Stimulated activated CD4-positive, alpha-beta T cell treated with anti-CD3 and anti-CD28 coated beads, Interleukin-1b, Interleukin-23, amount 100 ng/mL, for 4 hours (primary cell): ENCODE results near the gene TSC22D2.
"Not testable (repeated sequence)": the region's sequence is repeated elsewhere in the genome, so short reads cannot be mapped to it uniquely, and the experiment has no call there.

ENCODE experiments used
- DNase-seq, 2 donors: peaks; one replicate each; pipeline ENCODE4 v3.0.0-alpha.2; 2020; ENCODE audit warnings: low read depth in 2 of 2

TSC22D2 gene

GRCh38 chr3:150447631-150448465, 39.8 kb downstream of the TSC22D2 start:
- DNase-seq: no peak

- DNase-seq: no peak
These were observed 41.1 kb downstream of the TSC22D2 start for GRCh38 chr3:150449169-150449721.

- no peak for DNase-seq
These were observed 42.8 kb downstream of the TSC22D2 start for GRCh38 chr3:150450916-150451315.

- no peak for DNase-seq
These were observed 43.4 kb downstream of the TSC22D2 start for GRCh38 chr3:150451329-150452048.

GRCh38 chr3:150453353-150453752, 45.3 kb downstream of the TSC22D2 start:
- DNase-seq: no peak

GRCh38 chr3:150454085-150454484, 46.0 kb downstream of the TSC22D2 start:
- DNase-seq: no peak

GRCh38 chr3:150454622-150455021, 46.5 kb downstream of the TSC22D2 start:
- DNase-seq: no peak

GRCh38 chr3:150455341-150455740, 47.2 kb downstream of the TSC22D2 start:
- DNase-seq: no peak

GRCh38 chr3:150458001-150458400, 49.9 kb downstream of the TSC22D2 start:
- DNase-seq: no peak

- DNase-seq: no peak
These were observed 52.4 kb downstream of the TSC22D2 start for GRCh38 chr3:150460484-150460883.

GRCh38 chr3:150461399-150461798, 53.3 kb downstream of the TSC22D2 start:
- no peak for DNase-seq

- no peak for DNase-seq
These were observed 54.0 kb downstream of the TSC22D2 start for GRCh38 chr3:150462108-150462507.

GRCh38 chr3:150464684-150465083, 56.6 kb downstream of the TSC22D2 start:
- no peak for DNase-seq

- no peak for DNase-seq
These were observed 59.3 kb downstream of the TSC22D2 start for GRCh38 chr3:150467381-150467780.

- no peak for DNase-seq
These were observed 61.2 kb downstream of the TSC22D2 start for GRCh38 chr3:150469031-150469930.

- DNase-seq: no peak
These were observed 62.0 kb downstream of the TSC22D2 start for GRCh38 chr3:150469931-150470740.

- no peak for DNase-seq
These were observed 64.3 kb downstream of the TSC22D2 start for GRCh38 chr3:150472421-150472820.

- not testable (repeated sequence) for DNase-seq
These were observed 65.1 kb downstream of the TSC22D2 start for GRCh38 chr3:150473161-150473560.

- DNase-seq: no peak
These were observed 71.3 kb downstream of the TSC22D2 start for GRCh38 chr3:150479370-150479769.

GRCh38 chr3:150480877-150481276, 72.8 kb downstream of the TSC22D2 start:
- no peak for DNase-seq

- DNase-seq: no peak
These were observed 75.1 kb downstream of the TSC22D2 start for GRCh38 chr3:150483226-150483625.
